ENCODE data around the gene PLIN1.

DNA sequence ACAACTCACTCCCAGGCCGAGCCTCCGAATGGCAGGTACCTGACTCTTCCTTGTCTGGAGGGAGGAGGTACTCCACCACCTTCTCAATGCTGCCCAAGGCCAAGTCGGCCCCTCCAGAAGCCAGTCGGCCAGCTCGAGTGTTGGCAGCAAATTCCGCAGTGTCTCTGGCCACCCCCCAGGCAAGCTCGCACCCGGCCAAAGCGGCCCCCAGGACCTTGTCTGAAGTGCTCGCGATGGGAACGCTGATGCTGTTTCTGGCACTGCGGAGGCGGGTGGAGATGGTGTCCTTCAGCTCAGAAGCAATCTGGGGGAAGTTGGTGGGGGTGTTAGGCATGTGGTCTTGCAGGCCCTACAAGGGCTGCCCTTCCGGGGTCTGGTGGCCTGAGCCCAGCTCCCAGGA is 9.2 kb downstream of the PLIN1 start:
- TF ChIP-seq CTCF (IDR thresholded peaks at IDR 0.05; ENCODE audit: low read length) (no peak), EZH2 (IDR thresholded peaks at IDR 0.05; ENCODE audit: borderline replicate concordance, low read length) (no peak)
